MM.1S (cell line): Measurements from ENCODE around the gene KRTAP5-11.

ENCODE experiments used
- DNase-seq: peaks from one replicate; pipeline ENCODE4 v3.0.0-alpha.2; 2015
- H2AFZ ChIP-seq: fragments of 300-600 bp; sonication (generic); 2 replicates; pipeline ENCODE4 v1.6.0; 2016; ENCODE audit warnings: antibody characterized with exemption, low read length
- H3F3A ChIP-seq: fragments of 300-600 bp; sonication (generic); 2 replicates; pipeline ENCODE4 v1.6.1; 2016; ENCODE audit warnings: mild to moderate bottlenecking, antibody characterized with exemption, low read length, moderate library complexity, mixed read lengths; ENCODE audit not compliant: insufficient read depth
- H3K27ac ChIP-seq: fragments of 300-600 bp; sonication (generic); 2 replicates; pipeline ENCODE4 v1.5.1; 2016; ENCODE audit warnings: mild to moderate bottlenecking, low read length
- H3K27me3 ChIP-seq: fragments of 300-600 bp; sonication (generic); replicated peaks from 2 replicates; pipeline ENCODE4 v1.6.0; 2016; ENCODE audit warnings: low read length; ENCODE audit not compliant: insufficient read depth
- H3K36me3 ChIP-seq: fragments of 300-600 bp; sonication (generic); replicated peaks from 2 replicates; pipeline ENCODE4 v1.6.1; 2016; ENCODE audit warnings: mild to moderate bottlenecking, low read length, mixed read lengths; ENCODE audit not compliant: insufficient read depth
- H3K4me1 ChIP-seq: fragments of 300-600 bp; sonication (generic); 2 replicates; pipeline ENCODE4 v1.6.1; 2016; ENCODE audit warnings: low read length, mixed read lengths
- H3K4me2 ChIP-seq: fragments of 300-600 bp; sonication (generic); 2 replicates; pipeline ENCODE4 v1.6.0; 2016; ENCODE audit warnings: low read depth, low read length
- H3K4me3 ChIP-seq: fragments of 300-600 bp; sonication (generic); 2 replicates; pipeline ENCODE4 v1.5.1; 2016; ENCODE audit warnings: low read length, mixed read lengths
- H3K79me2 ChIP-seq: fragments of 300-600 bp; sonication (generic); 2 replicates; pipeline ENCODE4 v1.6.1; 2016; ENCODE audit warnings: mixed run types, low read length, mixed read lengths
- H3K9ac ChIP-seq: fragments of 300-600 bp; sonication (generic); 2 replicates; pipeline ENCODE4 v1.6.1; 2016; ENCODE audit warnings: low read length, mixed read lengths
- H3K9me2 ChIP-seq: fragments of 300-600 bp; sonication (generic); replicated peaks from 2 replicates; pipeline ENCODE4 v1.6.1; 2016; ENCODE audit warnings: mild to moderate bottlenecking, low read length, mixed read lengths; ENCODE audit not compliant: insufficient read depth
- H3K9me3 ChIP-seq: fragments of 300-600 bp; sonication (generic); replicated peaks from 2 replicates; pipeline ENCODE4 v1.6.1; 2016; ENCODE audit warnings: mild to moderate bottlenecking, low read length, mixed read lengths; ENCODE audit not compliant: insufficient read depth
- H4K20me1 ChIP-seq: fragments of 300-600 bp; sonication (generic); 2 replicates; pipeline ENCODE4 v1.6.1; 2016; ENCODE audit warnings: mild to moderate bottlenecking, low read length, moderate library complexity, mixed read lengths; ENCODE audit not compliant: insufficient read depth
- EZH2 ChIP-seq: fragments of 300-600 bp; sonication (generic); optimal IDR thresholded peaks from 2 replicates; pipeline ENCODE3; 2017; ENCODE audit warnings: low read depth, mild to moderate bottlenecking, antibody characterized with exemption, low read length, mixed read lengths
- EZH2phosphoT487 ChIP-seq: fragments of 300-600 bp; sonication (generic); IDR thresholded peaks from 2 replicates; pipeline ENCODE4 v1.6.1; 2018; ENCODE audit warnings: antibody characterized with exemption, low read length
- TF ChIP-seq, protein P1 (sequence below): fragments of 300-600 bp; sonication (generic); IDR thresholded peaks from 2 replicates; pipeline ENCODE4 v1.5.1; 2016; ENCODE audit warnings: antibody characterized with exemption, low read length, mixed read lengths

KRTAP5-11 gene

GRCh38 chr11:71545405-71545966 is 37.2 kb downstream of the KRTAP5-11 start:
- H3K36me3 ChIP-seq: no peaks in the 10 kb centered on the region
- H3F3A ChIP-seq: no peaks in the 10 kb centered on the region
- no peak for DNase-seq
- H3K9me2 ChIP-seq: no peaks in the 10 kb centered on the region
- H3K27me3 ChIP-seq: peaks cover 89% of the 10 kb centered on the region
- H3K9ac ChIP-seq: no peak overlapping the region
- H4K20me1 ChIP-seq: no peaks in the 10 kb centered on the region
- no peak overlapping the region for H3K4me2 ChIP-seq
- H2AFZ ChIP-seq: no peak overlapping the region
- TF ChIP-seq, protein P1, sequence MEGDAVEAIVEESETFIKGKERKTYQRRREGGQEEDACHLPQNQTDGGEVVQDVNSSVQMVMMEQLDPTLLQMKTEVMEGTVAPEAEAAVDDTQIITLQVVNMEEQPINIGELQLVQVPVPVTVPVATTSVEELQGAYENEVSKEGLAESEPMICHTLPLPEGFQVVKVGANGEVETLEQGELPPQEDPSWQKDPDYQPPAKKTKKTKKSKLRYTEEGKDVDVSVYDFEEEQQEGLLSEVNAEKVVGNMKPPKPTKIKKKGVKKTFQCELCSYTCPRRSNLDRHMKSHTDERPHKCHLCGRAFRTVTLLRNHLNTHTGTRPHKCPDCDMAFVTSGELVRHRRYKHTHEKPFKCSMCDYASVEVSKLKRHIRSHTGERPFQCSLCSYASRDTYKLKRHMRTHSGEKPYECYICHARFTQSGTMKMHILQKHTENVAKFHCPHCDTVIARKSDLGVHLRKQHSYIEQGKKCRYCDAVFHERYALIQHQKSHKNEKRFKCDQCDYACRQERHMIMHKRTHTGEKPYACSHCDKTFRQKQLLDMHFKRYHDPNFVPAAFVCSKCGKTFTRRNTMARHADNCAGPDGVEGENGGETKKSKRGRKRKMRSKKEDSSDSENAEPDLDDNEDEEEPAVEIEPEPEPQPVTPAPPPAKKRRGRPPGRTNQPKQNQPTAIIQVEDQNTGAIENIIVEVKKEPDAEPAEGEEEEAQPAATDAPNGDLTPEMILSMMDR: no peak
- TF ChIP-seq EZH2 (no peak), EZH2phosphoT487 (no peak)
- no peaks in the 10 kb centered on the region for H3K9me3 ChIP-seq
- no peak overlapping the region for H3K4me3 ChIP-seq
- H3K79me2 ChIP-seq: no peaks in the 10 kb centered on the region
- H3K4me1 ChIP-seq: no peaks in the 10 kb centered on the region
- H3K27ac ChIP-seq: no peak overlapping the region

DNA sequence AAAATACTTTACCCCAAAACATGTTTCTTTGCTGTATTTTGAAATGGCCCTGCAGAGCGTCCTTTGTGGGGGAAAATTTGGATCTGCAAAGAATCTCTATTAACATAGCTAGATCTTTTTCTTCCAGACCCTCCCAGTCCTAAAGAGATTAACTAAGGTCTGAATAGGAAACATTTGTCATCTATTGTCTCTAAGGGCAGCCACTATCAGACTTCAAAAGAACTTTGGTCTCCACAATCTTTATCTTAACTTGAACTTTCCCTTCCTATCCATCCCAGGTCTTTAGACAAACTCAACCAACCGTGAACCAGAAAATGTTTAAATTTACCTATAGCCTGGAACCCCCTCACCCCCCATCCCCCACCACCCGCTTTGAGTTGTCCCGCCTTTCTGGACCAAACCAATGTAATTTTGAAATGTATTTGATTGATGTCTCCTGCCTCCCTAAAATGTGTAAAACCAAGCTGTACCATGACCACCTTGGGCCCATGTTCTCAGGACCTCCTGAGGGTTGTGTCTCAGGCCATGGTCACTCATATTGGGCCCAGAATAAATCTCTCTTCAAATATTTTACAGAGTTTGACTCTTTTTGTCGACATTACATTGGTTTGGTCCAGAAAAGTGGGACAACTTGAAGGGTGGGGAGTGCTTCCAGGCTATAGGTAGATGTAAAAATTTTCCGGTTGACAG is 38.0 kb downstream of the KRTAP5-11 start:
- H3K27me3 ChIP-seq: peaks cover 85% of the 10 kb centered on the region
- H3K4me2 ChIP-seq: no peak overlapping the region
- no peaks in the 10 kb centered on the region for H3K9me2 ChIP-seq
- H3K27ac ChIP-seq: no peak overlapping the region
- H4K20me1 ChIP-seq: no peaks in the 10 kb centered on the region
- no peaks in the 10 kb centered on the region for H3K9me3 ChIP-seq
- TF ChIP-seq, protein P1: no peak
- TF ChIP-seq EZH2phosphoT487: no peak
- no peak for TF ChIP-seq EZH2
- H3K4me3 ChIP-seq: no peak overlapping the region
- H3F3A ChIP-seq: no peaks in the 10 kb centered on the region
- DNase-seq: no peak
- no peaks in the 10 kb centered on the region for H3K79me2 ChIP-seq
- H2AFZ ChIP-seq: no peak overlapping the region
- H3K4me1 ChIP-seq: no peaks in the 10 kb centered on the region
- no peaks in the 10 kb centered on the region for H3K36me3 ChIP-seq
- H3K9ac ChIP-seq: no peak overlapping the region

- Histone ChIP-seq H3K27ac (no peak overlapping the region), H4K20me1 (no peaks in the 10 kb centered on the region), H3K36me3 (no peaks in the 10 kb centered on the region), H3K9me3 (no peaks in the 10 kb centered on the region), H3K79me2 (no peaks in the 10 kb centered on the region), H3F3A (no peaks in the 10 kb centered on the region), H3K4me2 (no peak overlapping the region), H3K9ac (no peak overlapping the region), H3K4me3 (no peak overlapping the region), H3K4me1 (no peaks in the 10 kb centered on the region), H2AFZ (no peak overlapping the region), H3K9me2 (no peaks in the 10 kb centered on the region), H3K27me3 (peaks cover 85% of the 10 kb centered on the region)
- no peak for TF ChIP-seq EZH2
- TF ChIP-seq, protein P1: no peak
- no peak for TF ChIP-seq EZH2phosphoT487
- no peak for DNase-seq
Observed at GRCh38 chr11:71543866-71544265, 38.8 kb downstream of the KRTAP5-11 start.
